ENCODE data around the gene MYO5B.

GRCh38 chr18:50033004-50033403 lies 161.9 kb downstream of the MYO5B start:
- TF ChIP-seq CTCF (IDR thresholded peaks at IDR 0.05; ENCODE audit: low read depth, low read length, missing input control) (no peak), MAX (IDR thresholded peaks at IDR 0.05) (no peak), HNF4G (IDR thresholded peaks at IDR 0.05) (no peak)

Measured in liver (tissue), 3 donors.